Loucy (cell line): ENCODE results near the gene USH1C.

ENCODE experiments used
- H2AFZ ChIP-seq: fragments of 200-600 bp; sonication (generic); 2 replicates; pipeline ENCODE4 v1.6.0; 2016; ENCODE audit warnings: antibody characterized with exemption, mild to moderate bottlenecking, low read length, moderate library complexity
- H3F3A ChIP-seq: fragments of 200-600 bp; 2 replicates; pipeline ENCODE4 v1.6.0; 2016; ENCODE audit warnings: antibody characterized with exemption, low read depth, mild to moderate bottlenecking
- H3K27me3 ChIP-seq: fragments of 200-600 bp; sonication (generic); 2 replicates; pipeline ENCODE4 v1.6.1; 2014; ENCODE audit warnings: low read length, mild to moderate bottlenecking; ENCODE audit not compliant: insufficient read depth, poor library complexity, severe bottlenecking
- H3K36me3 ChIP-seq: fragments of 200-600 bp; sonication (generic); 2 replicates; pipeline ENCODE4 v1.6.1; 2016; ENCODE audit warnings: low read length; ENCODE audit not compliant: insufficient read depth
- H3K4me1 ChIP-seq: fragments of 200-600 bp; sonication (generic); 2 replicates; pipeline ENCODE4 v1.5.1; 2014; ENCODE audit warnings: low read length, mild to moderate bottlenecking; ENCODE audit not compliant: insufficient read depth, poor library complexity, severe bottlenecking
- H3K4me2 ChIP-seq: fragments of 200-600 bp; sonication (generic); 2 replicates; pipeline ENCODE4 v1.6.0; 2014; ENCODE audit warnings: antibody characterized with exemption, low read length, low read depth, mild to moderate bottlenecking; ENCODE audit not compliant: poor library complexity, severe bottlenecking
- H3K4me3 ChIP-seq: fragments of 200-600 bp; sonication (generic); 2 replicates; pipeline ENCODE4 v1.5.1; 2014; ENCODE audit warnings: low read length, mild to moderate bottlenecking, mixed read lengths; ENCODE audit not compliant: poor library complexity, severe bottlenecking
- H3K79me2 ChIP-seq: fragments of 200-600 bp; sonication (generic); 2 replicates; pipeline ENCODE4 v1.6.1; 2014; ENCODE audit warnings: low read length; ENCODE audit not compliant: insufficient read depth
- H3K9ac ChIP-seq: fragments of 200-600 bp; sonication (generic); 2 replicates; pipeline ENCODE4 v1.6.0; 2014; ENCODE audit warnings: mild to moderate bottlenecking, low read depth, low read length, moderate library complexity; ENCODE audit not compliant: poor library complexity, severe bottlenecking
- H3K9me2 ChIP-seq: fragments of 200-600 bp; sonication (generic); replicated peaks from 2 replicates; pipeline ENCODE4 v1.6.1; 2016; ENCODE audit warnings: low read depth, low read length, mixed read lengths
- H3K9me3 ChIP-seq: fragments of 200-600 bp; sonication (generic); 2 replicates; pipeline ENCODE4 v1.6.1; 2014; ENCODE audit warnings: mild to moderate bottlenecking, antibody characterized with exemption, low read length, low read depth; ENCODE audit not compliant: insufficient read depth
- H4K20me1 ChIP-seq: fragments of 200-600 bp; sonication (generic); 2 replicates; pipeline ENCODE4 v1.6.0; 2014; ENCODE audit warnings: antibody characterized with exemption, low read length, mild to moderate bottlenecking; ENCODE audit not compliant: insufficient read depth, poor library complexity, severe bottlenecking
- EZH2phosphoT487 ChIP-seq: fragments of 200-600 bp; IDR thresholded peaks from 2 replicates; pipeline ENCODE4 v1.6.1; 2018; ENCODE audit warnings: antibody characterized with exemption, mild to moderate bottlenecking, moderate library complexity, borderline replicate concordance
- TF ChIP-seq, protein P1 (sequence below): fragments of 200-600 bp; sonication (generic); conservative IDR thresholded peaks from 2 replicates; pipeline ENCODE4 v1.5.1; 2014; ENCODE audit warnings: mild to moderate bottlenecking, antibody characterized with exemption, low read length

The USH1C gene

DNA sequence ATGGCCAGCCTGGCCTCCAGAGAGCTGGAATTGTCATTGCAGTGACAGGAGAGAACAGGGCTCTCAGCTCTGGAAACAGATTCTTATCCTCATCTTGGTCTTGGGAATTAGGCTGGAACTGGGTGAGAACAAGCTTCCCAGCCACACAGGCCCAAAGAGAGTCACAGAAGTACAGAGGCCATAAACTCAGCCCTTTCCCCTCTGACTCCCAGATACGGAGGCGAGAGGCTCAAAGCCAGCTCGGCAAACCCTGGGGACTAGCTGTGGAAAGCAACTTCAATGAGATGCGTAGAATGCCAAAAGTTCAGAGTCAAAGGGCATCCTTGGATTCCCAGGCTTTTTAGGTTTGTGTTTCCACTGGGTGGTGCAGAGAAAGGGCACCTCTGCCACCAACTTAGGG lies 53.3 kb downstream of the USH1C start:
- Histone ChIP-seq H3K27me3 (no peaks in the 10 kb centered on the region), H4K20me1 (no peaks in the 10 kb centered on the region), H3K9me3 (no peaks in the 10 kb centered on the region), H3K4me2 (no peak overlapping the region), H3F3A (no peaks in the 10 kb centered on the region), H3K9me2 (no peaks in the 10 kb centered on the region), H3K79me2 (no peaks in the 10 kb centered on the region), H2AFZ (no peak overlapping the region), H3K4me3 (no peak overlapping the region), H3K4me1 (no peaks in the 10 kb centered on the region), H3K36me3 (no peaks in the 10 kb centered on the region), H3K9ac (no peak overlapping the region)
- TF ChIP-seq, protein P1, sequence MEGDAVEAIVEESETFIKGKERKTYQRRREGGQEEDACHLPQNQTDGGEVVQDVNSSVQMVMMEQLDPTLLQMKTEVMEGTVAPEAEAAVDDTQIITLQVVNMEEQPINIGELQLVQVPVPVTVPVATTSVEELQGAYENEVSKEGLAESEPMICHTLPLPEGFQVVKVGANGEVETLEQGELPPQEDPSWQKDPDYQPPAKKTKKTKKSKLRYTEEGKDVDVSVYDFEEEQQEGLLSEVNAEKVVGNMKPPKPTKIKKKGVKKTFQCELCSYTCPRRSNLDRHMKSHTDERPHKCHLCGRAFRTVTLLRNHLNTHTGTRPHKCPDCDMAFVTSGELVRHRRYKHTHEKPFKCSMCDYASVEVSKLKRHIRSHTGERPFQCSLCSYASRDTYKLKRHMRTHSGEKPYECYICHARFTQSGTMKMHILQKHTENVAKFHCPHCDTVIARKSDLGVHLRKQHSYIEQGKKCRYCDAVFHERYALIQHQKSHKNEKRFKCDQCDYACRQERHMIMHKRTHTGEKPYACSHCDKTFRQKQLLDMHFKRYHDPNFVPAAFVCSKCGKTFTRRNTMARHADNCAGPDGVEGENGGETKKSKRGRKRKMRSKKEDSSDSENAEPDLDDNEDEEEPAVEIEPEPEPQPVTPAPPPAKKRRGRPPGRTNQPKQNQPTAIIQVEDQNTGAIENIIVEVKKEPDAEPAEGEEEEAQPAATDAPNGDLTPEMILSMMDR = no peak

DNA sequence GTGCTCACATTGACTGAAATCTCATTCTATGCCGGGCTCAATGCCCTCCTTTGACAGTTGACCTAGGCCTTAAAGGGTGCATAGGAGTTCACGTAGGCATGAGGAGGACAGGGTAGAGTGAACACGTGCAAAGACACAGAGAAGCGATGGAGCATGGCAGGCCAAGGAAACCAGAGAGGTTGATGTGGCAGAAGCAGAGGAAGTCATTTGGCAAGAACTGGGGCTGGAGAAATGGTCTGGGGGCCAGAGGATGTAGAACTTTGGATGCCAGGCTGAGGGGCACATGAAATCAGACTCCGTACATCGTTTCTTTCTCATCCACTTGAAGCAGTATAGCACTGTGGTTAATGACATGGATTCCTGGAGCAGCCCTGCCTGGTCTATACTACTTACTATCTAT lies 54.0 kb downstream of the USH1C start:
- no peak overlapping the region for H3K4me3 ChIP-seq
- H3K36me3 ChIP-seq = no peaks in the 10 kb centered on the region
- no peaks in the 10 kb centered on the region for H3K79me2 ChIP-seq
- H3K27me3 ChIP-seq = no peaks in the 10 kb centered on the region
- no peak overlapping the region for H3K4me2 ChIP-seq
- H4K20me1 ChIP-seq = no peaks in the 10 kb centered on the region
- H3K4me1 ChIP-seq = no peaks in the 10 kb centered on the region
- no peaks in the 10 kb centered on the region for H3K9me3 ChIP-seq
- H3F3A ChIP-seq = no peaks in the 10 kb centered on the region
- no peak overlapping the region for H3K9ac ChIP-seq
- H3K9me2 ChIP-seq = no peaks in the 10 kb centered on the region
- TF ChIP-seq, protein P1 = no peak
- TF ChIP-seq EZH2phosphoT487 = no peak
- H2AFZ ChIP-seq = no peak overlapping the region

DNA sequence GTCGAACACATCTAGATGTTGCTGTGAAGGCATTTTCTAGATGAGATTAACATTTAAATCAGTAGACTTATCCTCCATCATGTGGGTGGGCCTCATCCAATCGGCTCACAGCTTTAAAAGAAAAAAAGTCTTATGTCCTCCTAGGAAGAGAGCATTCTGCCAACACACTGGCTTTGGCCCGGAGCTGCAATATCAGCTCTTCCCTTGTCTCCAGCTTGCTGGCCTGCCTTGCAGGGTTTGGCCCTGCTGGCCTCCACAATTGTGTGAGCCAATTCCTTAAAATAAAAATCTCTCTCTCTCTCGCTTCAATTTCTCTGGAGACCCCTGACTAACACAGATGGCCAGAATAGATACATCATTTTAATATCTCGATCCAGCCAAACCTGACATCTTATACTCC lies 54.5 kb downstream of the USH1C start:
- no peaks in the 10 kb centered on the region for H3F3A ChIP-seq
- H4K20me1 ChIP-seq = no peaks in the 10 kb centered on the region
- H3K27me3 ChIP-seq = no peaks in the 10 kb centered on the region
- H3K9ac ChIP-seq = no peak overlapping the region
- no peaks in the 10 kb centered on the region for H3K36me3 ChIP-seq
- H3K9me3 ChIP-seq = no peaks in the 10 kb centered on the region
- H3K9me2 ChIP-seq = no peaks in the 10 kb centered on the region
- H2AFZ ChIP-seq = no peak overlapping the region
- no peak for TF ChIP-seq EZH2phosphoT487
- TF ChIP-seq, protein P1 = no peak
- H3K4me1 ChIP-seq = no peaks in the 10 kb centered on the region
- H3K4me3 ChIP-seq = no peak overlapping the region
- H3K4me2 ChIP-seq = no peak overlapping the region
- no peaks in the 10 kb centered on the region for H3K79me2 ChIP-seq
